Hepatocyte (in vitro differentiated cells): ENCODE measurements around the gene TRMT61A. TPM values are rescaled to one million over a fixed set of nuclear protein-coding genes. Genes with fewer than 3 reads are reported as not detected.

Source experiments
- DNase-seq: peaks from one replicate; pipeline ENCODE4 v3.0.0-alpha.2; 2016; ENCODE audit warnings: low spot score
- H2AFZ ChIP-seq: fragments of 200-600 bp; sonication (generic); 2 replicates; pipeline ENCODE4 v1.6.0; 2016; ENCODE audit warnings: antibody characterized with exemption, mild to moderate bottlenecking
- H3K27ac ChIP-seq: fragments of 200-600 bp; sonication (generic); 2 replicates; pipeline ENCODE4 v1.5.1; 2016; ENCODE audit warnings: mild to moderate bottlenecking
- H3K27me3 ChIP-seq: fragments of 200-600 bp; sonication (generic); 2 replicates; pipeline ENCODE4 v1.6.1; 2016
- H3K36me3 ChIP-seq: fragments of 200-600 bp; sonication (generic); replicated peaks from 2 replicates; pipeline ENCODE4 v1.5.1; 2016; ENCODE audit warnings: low read depth; ENCODE audit not compliant: insufficient read depth
- H3K4me1 ChIP-seq: fragments of 200-600 bp; sonication (generic); 2 replicates; pipeline ENCODE4 v1.5.1; 2016; ENCODE audit warnings: mild to moderate bottlenecking, moderate library complexity; ENCODE audit not compliant: insufficient read depth
- H3K4me2 ChIP-seq: fragments of 200-600 bp; sonication (generic); 2 replicates; pipeline ENCODE4 v1.6.0; 2016
- H3K4me3 ChIP-seq: fragments of 200-600 bp; sonication (generic); 2 replicates; pipeline ENCODE4 v1.5.1; 2016; ENCODE audit warnings: mild to moderate bottlenecking
- H3K79me2 ChIP-seq: fragments of 200-600 bp; sonication (generic); 2 replicates; pipeline ENCODE4 v1.6.0; 2017; ENCODE audit warnings: mild to moderate bottlenecking
- H3K9me2 ChIP-seq: fragments of 200-600 bp; sonication (generic); replicated peaks from 2 replicates; pipeline ENCODE4 v1.6.0; 2017; ENCODE audit warnings: mild to moderate bottlenecking; ENCODE audit not compliant: insufficient read depth
- H3K9me3 ChIP-seq: fragments of 200-600 bp; sonication (generic); 2 replicates; pipeline ENCODE4 v1.5.1; 2016; ENCODE audit warnings: low read depth, mild to moderate bottlenecking
- H4K20me1 ChIP-seq: fragments of 200-600 bp; sonication (generic); 2 replicates; pipeline ENCODE4 v1.6.0; 2016; ENCODE audit warnings: mild to moderate bottlenecking; ENCODE audit not compliant: insufficient read depth, poor library complexity, severe bottlenecking
- CTCF ChIP-seq: fragments of 200-600 bp; sonication (generic); IDR thresholded peaks from 2 replicates; pipeline ENCODE4 v1.5.1; 2016; ENCODE audit warnings: antibody characterized with exemption, mild to moderate bottlenecking; ENCODE audit not compliant: poor library complexity
- EZH2 ChIP-seq: fragments of 200-600 bp; sonication (generic); IDR thresholded peaks from 2 replicates; pipeline ENCODE4 v1.6.1; 2016; ENCODE audit warnings: antibody characterized with exemption, mild to moderate bottlenecking, borderline replicate concordance
- EZH2phosphoT487 ChIP-seq: fragments of 200-600 bp; sonication (generic); IDR thresholded peaks from one replicate; pipeline ENCODE4 v1.6.1; 2018; ENCODE audit warnings: antibody characterized with exemption, mild to moderate bottlenecking, low read depth, moderate library complexity; ENCODE audit not compliant: unreplicated experiment, severe bottlenecking
- WGBS: methylation state at CpG from one replicate; pipeline ENCODE4 v1.1.6; 2016; ENCODE audit warnings: low lambda C conversion rate; ENCODE audit errors: missing lambda C conversion rate; 5-methylcytosine and 5-hydroxymethylcytosine counted together
- polyA plus RNA-seq: library from polyadenylated mRNA; unstranded; fragments of >200 nt; fragmentation: Nextera tagmentation; extraction: Ambion mirVana; gene quantifications from 2 replicates; pipeline ENCODE4 v1.2.1, GENCODE V29; 2016
- total RNA-seq: library from RNA; depleted of rRNA; stranded (reverse); fragments of >200 nt; gene quantifications from 2 replicates; pipeline ENCODE4 v1.2.3, GENCODE V29; 2014

TRMT61A gene
- total and polyA plus RNA-seq, 2 experiments from 2014 or later: 8.9 to 13.2 TPM

DNA sequence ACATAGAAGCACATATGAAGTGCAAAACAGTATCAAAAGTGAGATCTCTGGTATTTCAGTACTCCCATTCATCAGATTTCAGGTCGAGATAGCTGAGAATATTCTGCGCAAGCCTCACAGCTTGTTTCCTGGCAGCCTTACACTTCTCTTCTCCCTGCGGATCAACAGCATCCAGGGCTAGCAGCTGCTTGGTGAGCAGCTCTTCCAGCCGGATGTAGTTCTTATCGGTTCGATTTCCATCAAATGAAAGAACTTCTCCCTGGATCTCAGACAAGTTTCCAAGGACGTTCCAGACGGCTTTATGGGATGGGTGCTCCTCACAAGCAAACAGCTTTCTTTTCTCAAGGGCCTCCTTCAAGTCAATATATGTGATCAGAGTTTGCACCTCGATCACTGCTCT lies 30.8 kb downstream of the TRMT61A start:
- Histone ChIP-seq H3K4me3 (no peak overlapping the region), H3K36me3 (no peaks in the 10 kb centered on the region), H3K9me2 (no peaks in the 10 kb centered on the region), H3K27me3 (no peaks in the 10 kb centered on the region), H3K4me2 (no peak overlapping the region), H4K20me1 (peaks cover 35% of the 10 kb centered on the region), H3K79me2 (peaks cover 89% of the 10 kb centered on the region), H2AFZ (no peak overlapping the region), H3K4me1 (peaks cover 17% of the 10 kb centered on the region), H3K9me3 (no peaks in the 10 kb centered on the region), H3K27ac (no peak overlapping the region)
- WGBS: 98% methylated on average over 9 of the region's 9 CpGs
- DNase-seq: no peak
- no peak for TF ChIP-seq EZH2phosphoT487
- TF ChIP-seq EZH2: no peak
- no peak for TF ChIP-seq CTCF

DNA sequence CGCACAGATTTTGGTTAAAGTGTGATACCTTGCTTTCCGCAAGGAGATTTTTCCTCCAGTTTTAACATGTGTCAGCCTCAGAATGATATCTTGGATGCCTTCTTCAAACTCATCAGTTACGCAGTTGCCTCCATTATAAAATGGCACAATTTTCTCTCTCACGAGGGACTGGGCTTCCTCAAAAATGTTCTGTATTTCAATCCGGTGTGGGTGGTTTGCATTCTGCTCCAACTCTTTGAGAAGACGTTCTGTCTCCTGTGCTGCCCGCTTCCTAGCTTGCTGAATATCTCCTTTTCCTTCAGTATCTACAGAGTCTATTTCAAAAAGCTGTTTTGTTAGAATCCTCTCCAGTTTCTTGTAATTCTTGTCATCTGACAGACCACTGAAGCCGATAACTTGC lies 31.7 kb downstream of the TRMT61A start:
- peaks cover 92% of the 10 kb centered on the region for H3K79me2 ChIP-seq
- 93% methylated on average over 8 of the region's 8 CpGs for WGBS
- no peaks in the 10 kb centered on the region for H3K36me3 ChIP-seq
- H3K27me3 ChIP-seq: no peaks in the 10 kb centered on the region
- peak overlapping the region; percentile 100 for H3K27ac ChIP-seq
- H2AFZ ChIP-seq: no peak overlapping the region
- DNase-seq: no peak
- no peaks in the 10 kb centered on the region for H3K9me3 ChIP-seq
- peak overlapping the region; percentile 100 for H3K4me3 ChIP-seq
- H3K4me1 ChIP-seq: peaks cover 17% of the 10 kb centered on the region
- H3K4me2 ChIP-seq: peak overlapping the region; percentile 98
- H4K20me1 ChIP-seq: peaks cover 35% of the 10 kb centered on the region
- no peak for TF ChIP-seq EZH2
- TF ChIP-seq CTCF: no peak
- no peak for TF ChIP-seq EZH2phosphoT487
- no peaks in the 10 kb centered on the region for H3K9me2 ChIP-seq

GRCh38 chr14:103561381-103562178 lies 32.6 kb downstream of the TRMT61A start:
- H3K4me2 ChIP-seq: peak overlapping the region; percentile 98
- peak overlapping the region; percentile 92 for H2AFZ ChIP-seq
- no peak for TF ChIP-seq EZH2
- no peak for TF ChIP-seq CTCF
- TF ChIP-seq EZH2phosphoT487: no peak
- WGBS: 4% methylated on average over 36 of the region's 36 CpGs
- H3K9me2 ChIP-seq: no peaks in the 10 kb centered on the region
- H3K79me2 ChIP-seq: peaks cover 95% of the 10 kb centered on the region
- peak overlapping the region; percentile 100 for H3K27ac ChIP-seq
- H3K36me3 ChIP-seq: no peaks in the 10 kb centered on the region
- peaks cover 36% of the 10 kb centered on the region for H4K20me1 ChIP-seq
- peak overlapping the region; percentile 100 for H3K4me3 ChIP-seq
- no peaks in the 10 kb centered on the region for H3K27me3 ChIP-seq
- DNase-seq: peak; percentile 55
- H3K4me1 ChIP-seq: peaks cover 17% of the 10 kb centered on the region
- H3K9me3 ChIP-seq: no peaks in the 10 kb centered on the region
